ENCODE results near the gene NFIB.

Gene NFIB

DNA sequence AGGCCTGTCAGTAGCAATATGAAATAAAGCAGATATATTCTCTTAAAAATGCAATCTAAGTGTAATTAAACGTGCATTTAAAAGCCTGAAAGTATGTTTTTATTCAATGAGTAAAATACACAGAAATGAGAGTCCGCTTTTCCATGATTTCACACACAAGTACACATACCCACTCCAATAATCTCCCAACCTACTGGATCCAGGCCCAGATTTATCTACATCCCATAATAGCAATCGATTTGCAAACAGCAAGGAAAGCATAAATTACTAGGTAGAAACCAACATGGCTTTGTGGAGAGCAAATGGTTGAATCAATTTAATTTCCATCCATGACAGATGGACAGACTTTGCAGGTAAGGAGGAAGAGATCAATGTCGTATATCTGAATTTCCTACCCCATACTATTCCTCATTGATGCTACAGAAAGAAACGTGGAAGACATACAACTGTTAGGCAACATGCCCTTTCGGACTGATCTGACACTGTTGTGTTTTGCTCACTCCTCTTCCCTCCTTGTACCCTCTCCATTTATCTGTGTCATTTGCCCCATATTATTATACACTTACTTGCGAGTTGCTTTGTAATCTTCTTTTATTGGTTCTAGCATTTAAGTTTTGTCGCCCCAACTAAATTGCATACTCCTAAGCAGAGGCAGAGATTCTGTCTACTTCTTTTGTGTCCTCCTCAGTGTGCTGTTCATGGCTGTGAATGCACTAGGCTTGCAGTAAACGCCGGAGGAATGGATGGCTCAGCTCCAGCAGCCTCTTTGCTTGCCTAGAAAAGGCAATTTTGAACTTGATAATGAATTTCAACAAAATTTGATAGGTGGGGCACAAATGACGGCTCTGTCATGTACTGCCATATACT lies 133.6 kb downstream of the NFIB start:
- DNase-seq, result no peak

DNA sequence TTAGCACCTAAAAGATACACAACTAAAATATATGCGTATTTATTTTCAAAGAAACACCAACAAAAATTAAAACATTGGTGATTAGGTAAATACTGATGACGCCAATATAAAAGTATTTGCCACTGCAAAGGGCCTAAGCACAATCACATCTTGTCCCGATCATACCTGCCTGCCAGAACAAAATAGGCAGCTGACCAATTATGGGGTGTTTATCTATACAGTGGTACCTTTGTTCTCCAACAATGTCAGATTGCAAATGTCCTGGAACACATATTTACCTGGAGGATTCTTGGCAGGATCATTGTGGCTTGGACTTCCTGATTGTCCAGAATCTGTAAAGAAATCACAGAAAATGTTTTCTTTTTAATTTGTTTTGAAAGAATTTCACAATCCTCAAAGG lies 134.5 kb downstream of the NFIB start:
- no peak for DNase-seq

GRCh38 chr9:14175778-14176177 lies 138.2 kb downstream of the NFIB start:
- no peak for DNase-seq

GRCh38 chr9:14173713-14174112 lies 140.2 kb downstream of the NFIB start:
- no peak for DNase-seq

DNA sequence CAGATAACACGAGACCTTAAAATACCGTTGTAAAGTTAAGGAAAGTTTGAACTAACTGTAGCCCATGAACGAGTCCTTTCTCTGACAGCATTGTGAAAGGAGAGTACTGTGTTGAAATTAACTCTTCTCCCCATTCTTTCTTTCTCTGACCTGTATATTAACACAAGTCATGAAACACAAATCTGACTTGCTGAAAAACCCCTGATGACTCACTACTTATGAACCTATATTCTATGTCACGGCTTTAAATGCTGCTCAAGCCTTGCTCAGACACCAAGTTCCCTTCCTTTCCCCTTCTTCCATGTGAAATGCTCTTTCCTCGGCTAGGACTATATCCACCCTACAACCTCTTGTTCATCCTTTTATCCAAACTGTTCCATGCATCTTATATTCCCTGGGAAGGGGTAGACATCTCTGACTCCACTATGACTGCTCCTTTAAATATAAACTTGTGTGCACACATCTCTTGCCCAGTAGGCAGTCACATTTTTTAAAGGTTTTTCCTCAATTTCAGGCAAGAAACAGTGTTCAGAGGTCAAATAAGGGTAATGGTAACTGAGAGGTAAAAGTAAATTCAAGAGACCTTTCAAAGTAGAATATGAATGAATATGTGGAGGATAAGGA lies 142.9 kb downstream of the NFIB start:
- no peak for DNase-seq

DNA sequence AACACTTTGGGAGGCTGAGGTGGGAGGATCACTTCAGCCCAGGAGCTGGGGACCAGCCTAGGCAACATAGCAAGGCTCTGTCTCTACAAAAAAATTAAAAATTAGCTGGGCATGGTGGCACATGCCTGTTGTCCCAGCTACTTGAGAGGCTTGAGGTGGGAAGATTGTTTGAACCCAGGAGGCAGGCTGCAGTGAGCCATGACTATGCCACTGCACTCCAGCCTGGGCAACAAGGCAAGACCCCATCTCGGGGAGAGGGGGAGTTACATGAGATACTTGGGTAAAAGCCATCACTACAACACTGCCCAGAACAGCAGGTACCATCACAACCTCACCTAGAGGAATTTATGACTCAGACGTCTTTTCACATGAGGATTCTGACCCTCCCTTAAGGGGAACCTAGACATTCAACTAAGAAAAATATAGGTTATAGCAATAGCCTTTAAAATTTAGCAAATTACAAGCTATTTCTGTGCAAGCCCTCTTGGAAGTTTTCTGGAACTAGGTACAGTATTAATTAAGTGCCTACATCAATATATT lies 143.5 kb downstream of the NFIB start:
- DNase-seq, result no peak

- no peak for DNase-seq
Observed at GRCh38 chr9:14168381-14168780, 145.6 kb downstream of the NFIB start.

GRCh38 chr9:14165376-14166035 lies 148.4 kb downstream of the NFIB start:
- no peak for DNase-seq

- DNase-seq, result no peak
Observed at GRCh38 chr9:14164908-14165307, 149.0 kb downstream of the NFIB start.

- no peak for DNase-seq
Observed at GRCh38 chr9:14159440-14160216, 154.3 kb downstream of the NFIB start.

DNA sequence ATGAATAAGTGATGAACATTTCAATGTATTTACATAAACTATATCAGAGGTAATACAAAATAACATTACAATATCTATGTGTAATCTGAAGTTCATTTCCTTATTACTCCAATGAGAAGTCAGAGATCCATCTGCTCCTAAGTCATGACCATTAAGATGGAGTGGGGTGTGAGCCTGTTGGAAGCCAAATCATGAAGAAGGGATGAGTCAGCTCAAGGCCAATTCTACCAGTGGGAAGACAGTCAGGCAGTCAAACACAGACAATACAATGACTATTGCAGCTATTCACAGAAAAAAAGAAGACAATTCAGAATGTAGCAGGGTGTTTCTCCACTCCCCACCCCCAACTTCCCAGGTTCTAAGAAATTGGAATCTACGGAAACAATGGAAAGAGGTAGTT lies 155.0 kb downstream of the NFIB start:
- DNase-seq, result no peak

GRCh38 chr9:14158136-14158813 lies 155.7 kb downstream of the NFIB start:
- DNase-seq, result no peak

GRCh38 chr9:14157191-14157590 lies 156.8 kb downstream of the NFIB start:
- DNase-seq, result no peak

- no peak for DNase-seq
Observed at GRCh38 chr9:14156046-14156445, 157.9 kb downstream of the NFIB start.

DNA sequence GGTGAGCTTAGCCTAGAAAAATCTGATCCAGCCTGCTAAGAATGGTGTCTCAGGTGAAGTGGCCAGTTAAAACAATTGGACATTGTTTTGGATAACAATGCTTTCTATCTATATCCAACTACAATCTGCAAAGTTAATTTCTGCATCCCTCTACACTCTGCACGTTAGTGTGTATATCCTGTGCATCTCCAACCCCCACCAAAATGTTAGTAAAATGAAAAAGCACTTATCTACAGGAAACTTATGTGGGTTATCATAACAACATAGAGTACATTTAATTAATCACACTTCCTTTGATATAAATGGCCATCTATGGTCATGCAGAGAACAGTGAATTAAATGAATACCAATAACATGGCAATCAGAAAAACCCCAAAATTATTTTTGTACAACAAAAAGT lies 158.7 kb downstream of the NFIB start:
- DNase-seq, result no peak

GRCh38 chr9:14153310-14153720 lies 160.6 kb downstream of the NFIB start:
- DNase-seq, result no peak

DNA sequence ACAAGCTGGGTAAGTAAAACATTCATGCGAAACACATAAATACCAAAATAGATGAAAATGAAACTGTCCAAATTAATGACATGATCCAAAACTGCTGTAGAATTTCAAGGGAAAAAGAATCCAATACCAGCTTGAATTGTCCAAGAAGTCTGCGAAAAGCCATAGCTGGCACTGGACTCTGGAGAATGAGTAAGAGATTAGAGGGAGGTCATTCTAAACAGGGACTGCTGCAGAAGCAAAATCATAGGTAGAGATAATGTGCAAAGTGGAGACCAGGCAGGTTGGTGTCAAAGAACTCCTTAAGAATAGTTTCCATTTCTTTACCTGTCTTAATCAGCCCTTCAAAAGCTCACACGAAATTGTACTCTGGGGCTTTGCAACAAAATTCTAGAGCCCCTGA lies 162.5 kb downstream of the NFIB start:
- no peak for DNase-seq

DNA sequence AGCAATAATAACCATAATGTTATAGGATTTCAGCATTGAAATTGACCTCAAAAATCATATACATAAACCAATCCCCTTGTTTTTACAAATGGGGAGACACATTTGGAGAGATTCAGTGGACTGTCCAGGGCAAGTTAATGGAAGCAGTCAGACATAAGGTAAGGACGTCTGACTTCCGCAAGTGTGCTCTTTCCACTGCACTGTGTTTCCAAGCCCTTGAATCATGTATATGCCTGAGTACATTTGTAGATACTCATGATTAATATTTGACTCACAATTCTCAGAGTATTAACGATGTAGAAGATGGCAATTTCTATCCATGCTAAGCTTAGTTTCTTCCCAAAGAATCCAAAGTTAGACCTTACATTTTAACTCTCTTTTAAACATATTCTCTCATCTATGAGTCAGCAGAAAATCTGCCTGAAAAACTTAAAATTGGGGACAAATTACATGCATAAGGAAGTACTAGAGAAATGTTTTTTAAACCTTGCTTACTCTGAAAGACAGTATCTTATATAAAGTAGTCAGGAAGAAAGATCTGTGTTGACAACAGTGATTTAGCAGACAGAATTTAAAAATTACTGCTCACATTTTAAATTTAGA lies 165.3 kb downstream of the NFIB start:
- DNase-seq, result no peak

DNA sequence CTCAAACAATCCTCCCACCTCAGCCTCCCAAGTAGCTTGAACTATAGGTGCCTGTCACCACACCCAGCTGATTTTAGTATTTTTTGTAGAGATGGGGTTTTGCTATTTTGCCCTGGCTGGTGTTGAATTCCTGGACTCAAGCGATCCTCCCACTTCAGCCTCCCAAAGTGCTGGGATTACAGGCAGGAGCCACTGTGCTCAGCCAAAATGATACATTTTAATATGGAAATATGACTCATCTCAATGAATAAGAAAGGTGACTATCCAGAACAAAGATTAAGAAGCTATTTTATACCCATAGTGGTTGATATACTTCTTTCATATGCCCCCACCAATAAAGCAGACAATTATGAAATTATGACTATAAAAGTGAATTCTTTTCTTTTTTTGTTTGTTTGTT lies 166.2 kb downstream of the NFIB start:
- DNase-seq, result no peak

GRCh38 chr9:14146201-14146874 lies 167.6 kb downstream of the NFIB start:
- no peak for DNase-seq

DNA sequence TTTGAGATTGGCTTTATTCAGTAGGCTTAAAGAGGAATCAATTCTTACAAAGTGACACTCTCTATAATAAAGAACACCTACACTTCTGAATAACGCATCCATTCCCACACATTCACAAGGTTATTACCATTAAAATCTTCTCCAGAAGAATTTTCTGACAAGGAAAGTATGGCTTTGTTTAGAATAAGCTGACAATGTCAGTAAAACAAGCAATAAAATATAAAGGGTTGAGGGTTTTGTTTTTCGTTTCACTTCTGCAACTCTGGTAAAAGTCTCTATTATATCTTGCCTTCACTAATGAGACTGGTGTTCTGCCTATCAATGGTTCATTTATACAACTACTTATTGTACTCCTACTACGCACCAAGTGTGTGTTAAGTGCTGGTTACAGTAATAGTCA lies 169.7 kb downstream of the NFIB start:
- DNase-seq, result no peak

Data from activated CD4-positive, alpha-beta T cell treated with anti-CD3 and anti-CD28 coated beads, Interleukin-2, amount 50 U/mL, for 16 hours (primary cell).